HL-60/S4 (cell line): ENCODE measurements around the gene CNOT9.

Experiments used
- in situ Hi-C: fragments of 300-500 bp; cut with MboI; formaldehyde crosslinking; loops from 2 replicates; pipeline ENCODE4 v1.14.3; 2022; ENCODE audit warnings: low sequenced_read_pairs

The CNOT9 gene

GRCh38 chr2:218643751-218644310 is 75.2 kb downstream of the CNOT9 start:
- in situ Hi-C loops = no loop called here

GRCh38 chr2:218644721-218645120 is 76.1 kb downstream of the CNOT9 start:
- in situ Hi-C loops = no loop called here

DNA sequence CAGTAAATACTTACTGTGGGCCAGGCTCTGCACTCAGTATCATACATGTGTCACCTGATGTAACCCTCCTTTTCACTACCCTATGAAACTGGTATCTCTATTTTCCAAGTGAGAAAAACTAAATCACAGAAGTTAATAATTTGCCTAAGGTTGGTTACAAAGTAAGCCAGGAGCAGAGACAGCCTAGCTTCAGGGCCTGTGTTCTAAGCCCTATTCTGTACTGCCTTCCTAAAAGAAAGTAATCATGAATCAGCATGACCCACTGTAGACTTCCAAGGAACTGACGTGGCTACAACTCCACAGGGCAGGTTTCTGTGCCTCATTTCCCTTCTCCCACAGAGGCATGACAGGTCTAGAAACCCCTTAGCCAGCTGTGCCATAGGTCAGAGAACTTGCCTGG is 76.5 kb downstream of the CNOT9 start:
- in situ Hi-C loops = no loop called here
